Small intestine (tissue), 7 donors: ENCODE results near the gene CASP7. TPM values are rescaled to one million over a fixed set of nuclear protein-coding genes. Genes with fewer than 3 reads are reported as not detected.

Source experiments
- DNase-seq, 2 donors: peaks; one replicate each; pipeline versions ENCODE4 v3.0.0 to v3.0.0-alpha.2; 2013
- FAIRE-seq: peaks from 2 replicates; lab custom pipeline; 2012; peaks lifted over from hg19 to GRCh38; lab: Jason Lieb, UNC
- H3K27ac ChIP-seq, 3 donors: one replicate each; pipeline ENCODE4 v1.5.1; 2013; ENCODE audit warnings: low read length in 2 of 3, mild to moderate bottlenecking in 2 of 3, control low read depth in 1 of 3, inconsistent platforms in 1 of 3, low read depth in 1 of 3, moderate library complexity in 1 of 3
- H3K27me3 ChIP-seq, 3 donors: one replicate each; pipeline ENCODE4 v1.6.1; 2013; ENCODE audit warnings: low read length in 3 of 3, inconsistent platforms in 1 of 3; ENCODE audit not compliant: control insufficient read depth in 3 of 3, insufficient read depth in 3 of 3
- H3K36me3 ChIP-seq, 3 donors: one replicate each; pipeline ENCODE4 v1.6.1; 2013; ENCODE audit warnings: low read length in 3 of 3, inconsistent platforms in 1 of 3, low read depth in 1 of 3, mild to moderate bottlenecking in 1 of 3, moderate library complexity in 1 of 3; ENCODE audit not compliant: control insufficient read depth in 3 of 3, insufficient read depth in 2 of 3
- H3K4me1 ChIP-seq, 3 donors: one replicate each; pipeline ENCODE4 v1.6.1; 2013; ENCODE audit warnings: low read length in 2 of 3, inconsistent platforms in 1 of 3, low read depth in 1 of 3, mild to moderate bottlenecking in 1 of 3, moderate library complexity in 1 of 3; ENCODE audit not compliant: control insufficient read depth in 3 of 3, insufficient read depth in 2 of 3
- H3K4me3 ChIP-seq, 3 donors: one replicate each; pipeline ENCODE4 v1.5.1; 2013; ENCODE audit warnings: low read length in 3 of 3, control low read depth in 1 of 3, inconsistent platforms in 1 of 3, low read depth in 1 of 3, mild to moderate bottlenecking in 1 of 3, moderate library complexity in 1 of 3
- H3K9me3 ChIP-seq, 2 donors: one replicate each; pipeline ENCODE4 v1.6.1; 2013; ENCODE audit warnings: low read depth in 1 of 2, low read length in 1 of 2; ENCODE audit not compliant: control insufficient read depth in 2 of 2, insufficient read depth in 1 of 2
- WGBS, 3 donors: extraction: QIAGEN DNeasy Blood & Tissue Kit; methylation state at CpG; one replicate each; pipeline ENCODE4 v1.1.7; 2013; 5-methylcytosine and 5-hydroxymethylcytosine counted together
- polyA plus RNA-seq, 4 donors: library from polyadenylated mRNA; stranded (reverse) in 3 of 4; unstranded in 1 of 4; fragments of 200-250 nt in 3 of 4; fragments of 120-200 nt in 1 of 4; gene quantifications; one replicate each; pipeline versions ENCODE4 v1.2.1 to v1.2.3, GENCODE V29; 2013
- donor health status: healthy with polysubstance abuse.
- donor health status: control.
- donor health status: control.
- donor health status: Bipolar disorder and iron deficiency.
- donor health status: healthy.

CASP7 gene
- polyA plus RNA-seq, 4 donors = 33.5 to 139 (median 74.8) TPM

GRCh38 chr10:113692271-113692670 is 12.6 kb downstream of the CASP7 start:
- FAIRE-seq (no peak), DNase-seq (no peak)
- 85 to 98% (median 97%) methylated on average over 6 of the region's 6 CpGs for WGBS, 3 donors

GRCh38 chr10:113693348-113693747 is 13.6 kb downstream of the CASP7 start:
- no peak for DNase-seq
- Histone ChIP-seq H3K4me3 (no peak overlapping the region), H3K27ac (no peak overlapping the region), H3K4me1 (peaks cover 0 to 9% (median 0%) of the 10 kb centered on the region in 3 donors), H3K27me3 (no peaks in the 10 kb centered on the region), H3K9me3 (peaks cover 0 to 44% of the 10 kb centered on the region in 2 donors), H3K36me3 (peaks cover 5 to 37% (median 9%) of the 10 kb centered on the region in 3 donors)
- peak; percentile 41 for FAIRE-seq
- WGBS, 3 donors = 86 to 100% (median 99%) methylated on average over 2 of the region's 2 CpGs

More at GRCh38 chr10:113692271-113692670, 12.6 kb downstream of the CASP7 start:
- H3K4me3 ChIP-seq = no peak overlapping the region
- no peaks in the 10 kb centered on the region for H3K27me3 ChIP-seq
- no peak overlapping the region for H3K27ac ChIP-seq
- H3K4me1 ChIP-seq = peaks cover 0 to 9% (median 0%) of the 10 kb centered on the region in 3 donors
- peaks cover 3 to 28% (median 5%) of the 10 kb centered on the region in 3 donors for H3K36me3 ChIP-seq
- H3K9me3 ChIP-seq = peaks cover 0 to 49% of the 10 kb centered on the region in 2 donors

DNA sequence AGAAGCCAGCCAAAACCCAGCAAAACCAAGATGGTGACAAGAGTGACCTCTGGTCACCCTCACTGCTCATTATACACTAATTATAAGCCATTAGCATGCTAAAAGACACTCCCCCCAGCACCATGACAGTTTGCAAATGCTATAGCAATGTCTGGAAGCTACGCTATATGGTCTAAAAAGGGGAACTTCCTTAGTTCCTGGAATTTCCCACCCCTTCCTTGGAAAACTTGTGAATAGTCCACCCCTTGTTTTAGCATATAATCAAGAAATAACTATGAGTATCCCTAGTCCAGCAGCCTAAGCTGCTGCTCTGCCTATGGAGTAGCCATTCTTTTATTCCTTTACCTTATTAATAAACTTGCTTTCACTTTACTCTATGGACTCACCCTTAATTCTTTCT is 16.0 kb downstream of the CASP7 start:
- Histone ChIP-seq H3K4me3 (no peak overlapping the region), H3K4me1 (peaks cover 0 to 3% (median 0%) of the 10 kb centered on the region in 3 donors), H3K27me3 (no peaks in the 10 kb centered on the region), H3K27ac (no peak overlapping the region), H3K9me3 (peaks cover 0 to 41% of the 10 kb centered on the region in 2 donors), H3K36me3 (peaks cover 5 to 42% (median 10%) of the 10 kb centered on the region in 3 donors)
- no peak for DNase-seq
- 94 to 100% (median 100%) methylated on average over 1 of the region's 1 CpG for WGBS, 3 donors
- FAIRE-seq = no peak

DNA sequence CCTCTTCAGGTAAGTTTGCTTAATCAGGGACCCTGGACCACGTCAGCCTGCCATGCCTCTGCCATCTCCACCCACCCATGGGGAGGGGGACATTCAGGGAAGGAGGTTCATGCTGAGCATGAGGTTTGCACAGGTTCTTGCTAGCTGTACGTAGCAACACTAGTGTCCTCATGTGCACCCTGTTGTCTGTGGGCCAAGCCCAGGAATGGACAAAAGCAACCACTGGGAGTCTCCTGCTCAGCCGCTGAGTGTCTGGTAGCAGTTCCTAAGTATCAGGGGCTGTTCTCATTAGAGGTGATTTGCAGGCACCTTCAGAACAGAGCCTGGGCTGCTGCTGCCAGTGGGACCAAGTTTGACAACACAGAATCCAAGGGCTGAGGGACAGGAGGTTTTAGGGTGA is 17.9 kb downstream of the CASP7 start:
- H3K4me3 ChIP-seq = no peak overlapping the region
- no peak overlapping the region for H3K27ac ChIP-seq
- no peak for DNase-seq
- H3K9me3 ChIP-seq = peaks cover 0 to 22% of the 10 kb centered on the region in 2 donors
- H3K27me3 ChIP-seq = no peaks in the 10 kb centered on the region
- no peak for FAIRE-seq
- 83 to 95% (median 94%) methylated on average over 3 of the region's 3 CpGs for WGBS, 3 donors
- no peaks in the 10 kb centered on the region for H3K4me1 ChIP-seq
- H3K36me3 ChIP-seq = peaks cover under 1 to 27% (median 7%) of the 10 kb centered on the region in 3 donors

DNA sequence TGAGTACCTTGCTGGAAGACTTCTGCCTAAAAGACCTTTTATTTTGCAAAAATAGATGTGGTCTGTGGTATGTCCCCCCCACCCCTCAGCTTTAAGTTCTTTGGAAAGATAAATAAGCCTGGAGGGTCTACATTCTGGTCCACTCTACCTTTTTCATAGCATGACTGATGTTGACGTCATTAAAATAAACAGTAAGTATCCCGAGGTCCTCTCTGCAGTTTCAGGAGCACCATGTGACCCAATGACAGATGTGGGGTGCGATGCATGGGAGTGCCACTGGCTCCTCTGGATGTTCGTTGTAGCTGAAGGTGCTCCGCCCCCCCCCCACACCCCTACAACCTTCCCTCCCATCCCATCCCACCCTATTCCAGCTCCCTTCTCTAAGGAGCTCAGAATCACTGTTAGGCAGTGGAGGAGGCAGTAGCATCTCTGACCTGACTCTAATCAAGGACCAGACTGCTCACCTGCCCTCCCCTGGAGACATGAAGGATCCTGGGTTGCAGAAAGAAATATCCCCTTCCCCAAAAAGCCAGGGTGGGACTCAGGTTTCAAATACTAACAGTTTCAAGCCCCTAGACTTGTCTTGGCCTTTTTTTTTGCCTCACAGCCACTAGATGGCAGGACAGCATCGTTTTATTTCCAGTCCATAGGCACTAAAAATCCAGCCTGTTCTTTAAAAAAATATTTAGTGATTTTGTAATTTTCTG is 25.1 kb downstream of the CASP7 start:
- peak; percentile 44 for FAIRE-seq
- DNase-seq = peak; percentile 52 to 57
- H3K36me3 ChIP-seq = peaks cover 2 to 16% (median 8%) of the 10 kb centered on the region in 3 donors
- H3K4me1 ChIP-seq = peaks cover 0 to 5% (median 3%) of the 10 kb centered on the region in 3 donors
- H3K9me3 ChIP-seq = no peaks in the 10 kb centered on the region
- 36 to 51% (median 47%) methylated on average over 6 of the region's 6 CpGs for WGBS, 3 donors
- no peaks in the 10 kb centered on the region for H3K27me3 ChIP-seq
- H3K4me3 ChIP-seq = no peak overlapping the region
- H3K27ac ChIP-seq = no peak overlapping the region

GRCh38 chr10:113705344-113705652 is 25.6 kb downstream of the CASP7 start:
- Histone ChIP-seq H3K9me3 (no peaks in the 10 kb centered on the region), H3K36me3 (peaks cover 2 to 16% (median 8%) of the 10 kb centered on the region in 3 donors), H3K27ac (no peak overlapping the region), H3K27me3 (no peaks in the 10 kb centered on the region), H3K4me1 (peaks cover 0 to 8% (median 3%) of the 10 kb centered on the region in 3 donors), H3K4me3 (no peak overlapping the region)
- DNase-seq (no peak), FAIRE-seq (no peak)

DNA sequence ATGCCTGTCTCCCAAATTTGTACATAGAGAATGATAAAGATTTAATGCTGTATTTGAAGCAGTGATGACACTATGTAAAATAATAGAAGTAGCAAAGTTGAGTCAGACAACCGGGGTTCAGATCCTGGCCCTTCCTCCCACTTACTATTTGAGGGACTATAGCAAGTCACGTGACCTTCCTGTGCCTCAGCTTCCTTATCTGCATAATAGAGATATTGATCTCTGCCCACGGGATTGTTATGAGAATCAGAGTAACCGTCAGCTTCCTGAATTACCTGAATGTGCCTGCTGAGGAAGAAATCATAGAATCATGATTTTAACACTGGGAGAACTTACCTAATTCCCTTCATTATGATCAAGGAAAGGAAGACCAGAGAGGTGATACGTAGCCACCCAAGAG is 26.9 kb downstream of the CASP7 start:
- Histone ChIP-seq H3K27ac (no peak overlapping the region), H3K9me3 (no peaks in the 10 kb centered on the region), H3K36me3 (peaks cover 2 to 21% (median 8%) of the 10 kb centered on the region in 3 donors), H3K4me1 (peaks cover 0 to 8% (median 5%) of the 10 kb centered on the region in 3 donors), H3K27me3 (no peaks in the 10 kb centered on the region), H3K4me3 (no peak overlapping the region)
- FAIRE-seq (no peak), DNase-seq (no peak)
- 34 to 55% (median 54%) methylated on average over 5 of the region's 5 CpGs for WGBS, 3 donors

- Histone ChIP-seq H3K36me3 (peaks cover under 1 to 24% (median 7%) of the 10 kb centered on the region in 3 donors), H3K4me3 (no peak overlapping the region), H3K9me3 (no peaks in the 10 kb centered on the region), H3K27me3 (no peaks in the 10 kb centered on the region), H3K27ac (no peak overlapping the region), H3K4me1 (peaks cover 0 to 8% (median 5%) of the 10 kb centered on the region in 3 donors)
- FAIRE-seq (no peak), DNase-seq (no peak)
- WGBS, 3 donors = 80 to 91% (median 88%) methylated on average over 6 of the region's 6 CpGs
Measured at GRCh38 chr10:113708640-113709039, 28.9 kb downstream of the CASP7 start.
